ENCODE results near the gene CIRBP.

The CIRBP gene

GRCh38 chr19:1267477-1268225 lies 1.5 kb upstream of the CIRBP start:
- no peak for DNase-seq (ENCODE audit: low spot score)

GRCh38 chr19:1268226-1269064 lies 687 bp upstream of the CIRBP start:
- DNase-seq (ENCODE audit: low spot score), result no peak

- DNase-seq (ENCODE audit: low spot score), result peak; percentile 89
Observed at GRCh38 chr19:1269478-1270212, 513 bp downstream of the CIRBP start.

GRCh38 chr19:1270213-1270853 lies 1.2 kb downstream of the CIRBP start:
- DNase-seq (ENCODE audit: low spot score), result no peak

- no peak for DNase-seq (ENCODE audit: low spot score)
Observed at GRCh38 chr19:1270854-1271527, 1.9 kb downstream of the CIRBP start.

GRCh38 chr19:1271528-1272422 lies 2.6 kb downstream of the CIRBP start:
- DNase-seq (ENCODE audit: low spot score), result no peak

GRCh38 chr19:1272423-1273262 lies 3.5 kb downstream of the CIRBP start:
- DNase-seq (ENCODE audit: low spot score), result no peak

GRCh38 chr19:1273263-1274041 lies 4.3 kb downstream of the CIRBP start:
- DNase-seq (ENCODE audit: low spot score), result no peak

- DNase-seq (ENCODE audit: low spot score), result no peak
Observed at GRCh38 chr19:1274081-1274851, 5.1 kb downstream of the CIRBP start.

GRCh38 chr19:1274852-1275259 lies 5.7 kb downstream of the CIRBP start:
- no peak for DNase-seq (ENCODE audit: low spot score)

- peak; percentile 96 for DNase-seq (ENCODE audit: low spot score)
Observed at GRCh38 chr19:1275260-1275975, 6.3 kb downstream of the CIRBP start, which contains the start of gene FAM174C. Gene FAM174C, plus strand, starts transcription at chr19:1275530. Its CDS starts 20 bp downstream, at chr19:1275550.

GRCh38 chr19:1275976-1276627 lies 7.0 kb downstream of the CIRBP start:
- DNase-seq (ENCODE audit: low spot score), result no peak

- no peak for DNase-seq (ENCODE audit: low spot score)
Observed at GRCh38 chr19:1276628-1277022, 7.5 kb downstream of the CIRBP start.

GRCh38 chr19:1277061-1277460 lies 7.9 kb downstream of the CIRBP start:
- DNase-seq (ENCODE audit: low spot score), result no peak

GRCh38 chr19:1278074-1278473 lies 8.9 kb downstream of the CIRBP start:
- no peak for DNase-seq (ENCODE audit: low spot score)
